Mesenchymal stem cell (in vitro differentiated cells and primary cell): ENCODE data around the gene PRF1.

ENCODE experiments used
- DNase-seq: peaks from one replicate; pipeline ENCODE4 v3.0.0-alpha.2; 2013
- H2AFZ ChIP-seq: one replicate; pipeline ENCODE4 v1.6.1; 2013; ENCODE audit warnings: low read depth, mild to moderate bottlenecking, control low read depth, inconsistent platforms, low read length, moderate library complexity
- H2AK5ac ChIP-seq: 2 replicates; pipeline ENCODE4 v1.6.1; 2013; ENCODE audit warnings: low read length, moderate library complexity, mild to moderate bottlenecking, inconsistent platforms; ENCODE audit not compliant: severe bottlenecking
- H2BK120ac ChIP-seq: one replicate; pipeline ENCODE4 v1.6.1; 2013; ENCODE audit warnings: low read depth, mild to moderate bottlenecking, inconsistent platforms, low read length, moderate library complexity
- H2BK12ac ChIP-seq, 2 experiments: one replicate each; pipeline ENCODE4 v1.6.1; 2013; ENCODE audit warnings: inconsistent platforms in 2 of 2, low read length in 2 of 2, mild to moderate bottlenecking in 2 of 2, moderate library complexity in 2 of 2, control low read depth in 1 of 2
- H2BK15ac ChIP-seq: one replicate; pipeline ENCODE4 v1.6.1; 2013; ENCODE audit warnings: mild to moderate bottlenecking, low read depth, inconsistent platforms; ENCODE audit not compliant: poor library complexity, severe bottlenecking
- H2BK5ac ChIP-seq: 2 replicates; pipeline ENCODE4 v1.6.1; 2013; ENCODE audit warnings: low read depth, mild to moderate bottlenecking, low read length, control low read depth, inconsistent platforms; ENCODE audit not compliant: poor library complexity, severe bottlenecking
- H3K14ac ChIP-seq, 2 experiments: one replicate each; pipeline ENCODE4 v1.6.1; 2013; ENCODE audit warnings: inconsistent platforms in 2 of 2, low read length in 2 of 2, control low read depth in 1 of 2, mild to moderate bottlenecking in 1 of 2, moderate library complexity in 1 of 2
- H3K18ac ChIP-seq, 2 experiments: one replicate each; pipeline ENCODE4 v1.6.1; 2013; ENCODE audit warnings: inconsistent platforms in 2 of 2, low read length in 2 of 2, control low read depth in 1 of 2, low read depth in 1 of 2, mild to moderate bottlenecking in 1 of 2
- H3K23ac ChIP-seq, 2 experiments: one replicate each; pipeline ENCODE4 v1.6.1; 2013; ENCODE audit warnings: inconsistent platforms in 2 of 2, low read length in 2 of 2, mild to moderate bottlenecking in 2 of 2, moderate library complexity in 2 of 2, control low read depth in 1 of 2
- H3K27ac ChIP-seq: 2 replicates; pipeline ENCODE4 v1.5.1; 2013; ENCODE audit warnings: mild to moderate bottlenecking, moderate library complexity, low read length, control low read depth, inconsistent platforms; ENCODE audit not compliant: poor library complexity, severe bottlenecking
- H3K27me3 ChIP-seq, 2 experiments: 2 replicates each; pipeline versions ENCODE4 v1.6.1 to v1.7.0; 2013; ENCODE audit warnings: low read length in 2 of 2, mild to moderate bottlenecking in 2 of 2, moderate library complexity in 2 of 2, control low read depth in 1 of 2, inconsistent platforms in 1 of 2; ENCODE audit not compliant: control insufficient read depth in 1 of 2, insufficient read depth in 1 of 2
- H3K36me3 ChIP-seq, 2 experiments: 2 replicates each; pipeline versions ENCODE4 v1.6.1 to v1.7.0; 2013; ENCODE audit warnings: low read length in 2 of 2, control low read depth in 1 of 2, inconsistent platforms in 1 of 2, low read depth in 1 of 2, mild to moderate bottlenecking in 1 of 2; ENCODE audit not compliant: insufficient read depth in 2 of 2, control insufficient read depth in 1 of 2
- H3K4ac ChIP-seq, 2 experiments: one replicate each; pipeline ENCODE4 v1.6.1; 2013; ENCODE audit warnings: inconsistent platforms in 2 of 2, low read length in 2 of 2, mild to moderate bottlenecking in 2 of 2, moderate library complexity in 2 of 2, control low read depth in 1 of 2, low read depth in 1 of 2
- H3K4me1 ChIP-seq: 2 replicates; pipeline ENCODE4 v1.6.1; 2013; ENCODE audit warnings: low read depth, low read length, control low read depth; ENCODE audit not compliant: control insufficient read depth, insufficient read depth
- H3K4me2 ChIP-seq: 2 replicates; pipeline ENCODE4 v1.6.1; 2013; ENCODE audit warnings: low read length, mild to moderate bottlenecking, inconsistent platforms; ENCODE audit not compliant: poor library complexity, severe bottlenecking
- H3K4me3 ChIP-seq, 2 experiments: 2 replicates each; pipeline versions ENCODE4 v1.5.1 to v1.7.0; 2013; ENCODE audit warnings: low read length in 2 of 2, mild to moderate bottlenecking in 2 of 2, control low read depth in 1 of 2, low read depth in 1 of 2; ENCODE audit not compliant: insufficient read depth in 1 of 2
- H3K79me1 ChIP-seq: replicated peaks from 2 replicates; pipeline ENCODE4 v1.6.1; 2013; ENCODE audit warnings: mild to moderate bottlenecking, control low read depth, low read length, inconsistent platforms; ENCODE audit not compliant: poor library complexity, severe bottlenecking
- H3K9ac ChIP-seq: 2 replicates; pipeline ENCODE4 v1.7.0; 2013; ENCODE audit warnings: mild to moderate bottlenecking, low read length, moderate library complexity
- H3K9me3 ChIP-seq: 2 replicates; pipeline ENCODE4 v1.7.0; 2013; ENCODE audit warnings: mild to moderate bottlenecking, low read length; ENCODE audit not compliant: control insufficient read depth
- H4K8ac ChIP-seq: one replicate; pipeline ENCODE4 v1.6.1; 2013; ENCODE audit warnings: inconsistent platforms, mild to moderate bottlenecking, low read length, moderate library complexity
- H4K91ac ChIP-seq: one replicate; pipeline ENCODE4 v1.6.1; 2013; ENCODE audit warnings: mild to moderate bottlenecking, low read length, inconsistent platforms
- WGBS: methylation state at CpG from one replicate; pipeline ENCODE4 v1.1.7; 2013; ENCODE audit warnings: mixed read lengths; 5-methylcytosine and 5-hydroxymethylcytosine counted together

PRF1 gene

GRCh38 chr10:70618663-70619062, 16.1 kb upstream of the PRF1 start:
- Histone ChIP-seq H2BK120ac (no peak overlapping the region), H3K36me3 (no peaks in the 10 kb centered on the region), H3K4me2 (no peak overlapping the region), H2BK15ac (no peak overlapping the region), H3K4ac (no peak overlapping the region), H2BK5ac (no peak overlapping the region), H3K4me3 (no peak overlapping the region), H3K27me3 (no peaks in the 10 kb centered on the region), H3K27ac (peak overlapping the region; percentile 71), H2AK5ac (peak overlapping the region; percentile 61), H3K9ac (peak overlapping the region; percentile 7), H3K4me1 (peaks cover 1% of the 10 kb centered on the region), H4K8ac (no peak overlapping the region), H3K9me3 (peaks cover 16% of the 10 kb centered on the region), H2AFZ (no peak overlapping the region), H4K91ac (no peak overlapping the region), H3K14ac (no peak overlapping the region), H3K18ac (no peak overlapping the region), H3K79me1 (no peaks in the 10 kb centered on the region), H3K23ac (no peak overlapping the region), H2BK12ac (no peak overlapping the region)
- DNase-seq, result no peak
- 88% methylated on average over 5 of the region's 5 CpGs for WGBS

DNA sequence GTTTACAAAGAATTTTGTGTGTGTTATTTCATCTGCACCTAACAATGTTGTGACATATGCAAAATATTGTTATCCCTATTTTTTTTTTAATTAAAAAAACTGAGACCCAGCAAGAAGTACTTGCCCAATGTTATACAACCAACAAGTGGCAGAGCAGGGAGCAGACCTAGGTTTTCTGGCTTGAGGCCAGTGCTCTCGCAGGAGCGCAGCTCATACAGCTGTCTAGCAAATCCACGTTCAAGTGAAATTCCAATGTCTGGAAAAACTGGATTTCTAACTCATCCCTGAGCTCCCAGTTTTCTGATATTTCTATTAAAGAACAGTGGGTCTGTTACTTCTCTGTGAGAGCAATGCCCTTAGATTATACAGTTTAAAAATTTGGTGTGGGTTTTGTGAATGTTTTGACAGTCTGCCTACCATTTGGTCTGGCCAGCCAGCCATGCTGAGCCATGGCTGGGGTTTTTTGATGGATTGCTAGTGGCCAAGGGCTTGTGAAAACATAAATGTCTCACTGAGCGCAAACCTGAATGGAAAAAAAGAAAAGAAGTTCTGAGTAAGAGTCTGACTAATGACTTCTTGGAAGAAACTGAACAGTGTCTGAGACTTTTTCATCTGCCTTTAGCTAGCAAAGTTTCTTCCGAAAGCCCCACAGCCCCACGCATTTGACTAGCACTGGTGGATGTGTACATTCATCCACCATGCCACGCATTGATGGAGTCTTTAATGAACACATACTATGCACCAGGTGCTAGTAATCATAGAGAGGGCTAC, 15.4 kb upstream of the PRF1 start:
- peaks cover 16% of the 10 kb centered on the region for H3K9me3 ChIP-seq
- peak overlapping the region; percentile 71 for H3K27ac ChIP-seq
- no peaks in the 10 kb centered on the region for H3K36me3 ChIP-seq
- no peak overlapping the region for H3K4ac ChIP-seq
- peak overlapping the region; percentile 7 for H3K9ac ChIP-seq
- H3K79me1 ChIP-seq, result no peaks in the 10 kb centered on the region
- H2BK5ac ChIP-seq, result no peak overlapping the region
- 86% methylated on average over 7 of the region's 7 CpGs for WGBS
- peaks cover 1% of the 10 kb centered on the region for H3K4me1 ChIP-seq
- no peak overlapping the region for H2AFZ ChIP-seq
- H2BK120ac ChIP-seq, result no peak overlapping the region
- no peak overlapping the region for H3K4me2 ChIP-seq
- H4K91ac ChIP-seq, result no peak overlapping the region
- H3K4me3 ChIP-seq, result no peak overlapping the region
- peak; percentile 27 for DNase-seq
- H3K18ac ChIP-seq, result no peak overlapping the region
- H2BK15ac ChIP-seq, result no peak overlapping the region
- H2AK5ac ChIP-seq, result no peak overlapping the region
- no peak overlapping the region for H3K23ac ChIP-seq
- H2BK12ac ChIP-seq, result no peak overlapping the region
- H4K8ac ChIP-seq, result no peak overlapping the region
- H3K14ac ChIP-seq, result no peak overlapping the region
- H3K27me3 ChIP-seq, result no peaks in the 10 kb centered on the region

DNA sequence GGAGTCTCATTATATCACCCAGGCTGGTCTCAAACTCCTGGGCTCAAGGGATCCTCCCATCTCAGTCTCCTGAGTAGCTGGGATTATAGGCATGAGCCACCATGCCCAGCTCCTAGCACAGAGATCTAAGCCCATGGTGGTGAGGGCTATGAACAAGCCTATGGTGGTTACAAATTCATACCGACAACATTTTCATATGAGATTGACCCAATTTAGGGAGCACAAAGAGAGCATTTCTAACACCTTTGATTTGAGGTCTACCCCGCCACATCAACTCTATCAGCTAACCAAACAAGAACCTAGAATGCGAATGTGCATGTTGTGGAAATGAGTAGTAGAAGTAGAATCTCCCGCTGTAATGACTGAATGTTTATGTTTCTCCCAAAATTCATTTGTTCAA, 14.2 kb upstream of the PRF1 start:
- H3K27ac ChIP-seq, result no peak overlapping the region
- 100% methylated on average over 1 of the region's 4 CpGs for WGBS
- H3K18ac ChIP-seq, result no peak overlapping the region
- no peak for DNase-seq
- H4K8ac ChIP-seq, result no peak overlapping the region
- H3K27me3 ChIP-seq, result no peaks in the 10 kb centered on the region
- H3K4me1 ChIP-seq, result peaks cover 1% of the 10 kb centered on the region
- no peak overlapping the region for H3K4me3 ChIP-seq
- H3K4me2 ChIP-seq, result no peak overlapping the region
- H4K91ac ChIP-seq, result no peak overlapping the region
- no peak overlapping the region for H2BK120ac ChIP-seq
- H3K9ac ChIP-seq, result no peak overlapping the region
- H2BK12ac ChIP-seq, result no peak overlapping the region
- H3K36me3 ChIP-seq, result no peaks in the 10 kb centered on the region
- no peak overlapping the region for H3K14ac ChIP-seq
- no peak overlapping the region for H2AFZ ChIP-seq
- H3K79me1 ChIP-seq, result no peaks in the 10 kb centered on the region
- H3K9me3 ChIP-seq, result peaks cover 16% of the 10 kb centered on the region
- peak overlapping the region; percentile 56 for H2AK5ac ChIP-seq
- no peak overlapping the region for H2BK5ac ChIP-seq
- no peak overlapping the region for H2BK15ac ChIP-seq
- no peak overlapping the region for H3K4ac ChIP-seq
- H3K23ac ChIP-seq, result no peak overlapping the region

GRCh38 chr10:70615784-70616522, 13.4 kb upstream of the PRF1 start:
- Histone ChIP-seq H2AFZ (no peak overlapping the region), H3K23ac (no peak overlapping the region), H3K4me1 (peaks cover 1% of the 10 kb centered on the region), H3K9me3 (peaks cover 13% of the 10 kb centered on the region), H4K91ac (no peak overlapping the region), H2BK12ac (no peak overlapping the region), H3K79me1 (no peaks in the 10 kb centered on the region), H3K4me2 (no peak overlapping the region), H2BK5ac (no peak overlapping the region), H3K4me3 (no peak overlapping the region), H2BK120ac (no peak overlapping the region), H3K27ac (no peak overlapping the region), H2BK15ac (no peak overlapping the region), H3K14ac (no peak overlapping the region), H4K8ac (no peak overlapping the region), H2AK5ac (peak overlapping the region; percentile 54), H3K27me3 (no peaks in the 10 kb centered on the region), H3K36me3 (no peaks in the 10 kb centered on the region), H3K9ac (no peak overlapping the region), H3K4ac (no peak overlapping the region), H3K18ac (no peak overlapping the region)
- DNase-seq, result no peak
- 70% methylated on average over 6 of the region's 7 CpGs for WGBS
